HFF-Myc (cell line): ENCODE measurements around the gene C1orf21.
A peak's percentile ranks its signal among the peaks of the same experiment; 100 is the strongest.

Source experiments
- DNase-seq: peaks from one replicate; pipeline ENCODE4 v3.0.0-alpha.2; 2011; ENCODE audit warnings: low read depth; ENCODE audit errors: extremely low read depth
- H3K4me3 ChIP-seq: replicated peaks from 2 replicates; pipeline ENCODE4 v1.5.1; 2011; ENCODE audit warnings: low read depth, mild to moderate bottlenecking, control low read depth, low read length
- TF ChIP-seq, protein P1 (sequence below): IDR thresholded peaks from 2 replicates; pipeline ENCODE4 v1.5.1; 2012; ENCODE audit warnings: mild to moderate bottlenecking, low read depth, low read length, control low read depth; ENCODE audit errors: missing control alignments

The C1orf21 gene

GRCh38 chr1:184462990-184463389 lies 76.2 kb downstream of the C1orf21 start:
- H3K4me3 ChIP-seq = no peak overlapping the region
- TF ChIP-seq, protein P1, sequence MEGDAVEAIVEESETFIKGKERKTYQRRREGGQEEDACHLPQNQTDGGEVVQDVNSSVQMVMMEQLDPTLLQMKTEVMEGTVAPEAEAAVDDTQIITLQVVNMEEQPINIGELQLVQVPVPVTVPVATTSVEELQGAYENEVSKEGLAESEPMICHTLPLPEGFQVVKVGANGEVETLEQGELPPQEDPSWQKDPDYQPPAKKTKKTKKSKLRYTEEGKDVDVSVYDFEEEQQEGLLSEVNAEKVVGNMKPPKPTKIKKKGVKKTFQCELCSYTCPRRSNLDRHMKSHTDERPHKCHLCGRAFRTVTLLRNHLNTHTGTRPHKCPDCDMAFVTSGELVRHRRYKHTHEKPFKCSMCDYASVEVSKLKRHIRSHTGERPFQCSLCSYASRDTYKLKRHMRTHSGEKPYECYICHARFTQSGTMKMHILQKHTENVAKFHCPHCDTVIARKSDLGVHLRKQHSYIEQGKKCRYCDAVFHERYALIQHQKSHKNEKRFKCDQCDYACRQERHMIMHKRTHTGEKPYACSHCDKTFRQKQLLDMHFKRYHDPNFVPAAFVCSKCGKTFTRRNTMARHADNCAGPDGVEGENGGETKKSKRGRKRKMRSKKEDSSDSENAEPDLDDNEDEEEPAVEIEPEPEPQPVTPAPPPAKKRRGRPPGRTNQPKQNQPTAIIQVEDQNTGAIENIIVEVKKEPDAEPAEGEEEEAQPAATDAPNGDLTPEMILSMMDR = no peak
- DNase-seq = no peak

DNA sequence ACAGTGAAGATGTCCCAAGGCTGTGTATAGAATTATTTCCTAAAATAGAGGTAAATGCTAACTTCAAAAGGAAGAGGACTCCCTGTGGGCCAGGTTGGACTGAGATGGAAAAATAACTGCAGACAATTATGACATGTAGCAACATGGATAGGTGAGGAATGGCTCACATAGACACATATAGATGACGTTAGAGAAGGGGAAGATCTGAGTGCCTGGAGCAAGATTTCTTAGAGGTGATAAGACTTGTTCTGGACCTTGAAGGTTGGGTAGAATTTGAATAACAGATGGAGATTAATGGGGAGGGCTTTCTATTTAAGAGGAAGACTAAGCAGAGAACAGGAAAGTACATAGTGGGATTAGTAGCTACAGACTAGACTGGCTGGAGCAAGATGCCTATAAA lies 76.9 kb downstream of the C1orf21 start:
- no peak overlapping the region for H3K4me3 ChIP-seq
- DNase-seq = no peak
- TF ChIP-seq, protein P1 = no peak

DNA sequence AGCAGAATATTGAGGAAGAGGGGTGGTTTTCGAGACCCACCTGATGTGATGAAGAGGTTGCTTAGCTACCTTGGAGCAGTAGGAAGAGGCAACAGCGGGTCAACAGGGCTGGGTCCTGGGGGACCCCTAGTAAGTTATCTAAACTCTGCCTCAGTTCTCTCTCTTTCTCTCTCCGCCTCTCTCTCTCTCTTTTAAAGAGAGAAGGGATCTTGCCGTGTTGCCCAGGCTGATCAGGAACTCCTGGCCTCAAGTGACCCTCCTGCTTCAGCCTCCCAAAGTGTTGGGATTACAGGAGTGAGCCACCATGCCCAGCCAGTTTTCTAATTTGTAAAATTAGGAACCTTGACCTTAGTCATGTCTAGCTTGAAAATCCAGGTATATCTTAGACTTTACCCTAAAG lies 77.9 kb downstream of the C1orf21 start:
- TF ChIP-seq, protein P1 = no peak

GRCh38 chr1:184465489-184466146 lies 78.8 kb downstream of the C1orf21 start:
- H3K4me3 ChIP-seq = no peak overlapping the region
- DNase-seq = no peak
- TF ChIP-seq, protein P1 = peak; percentile 60

More for the DNA sequence above, 77.9 kb downstream of the C1orf21 start:
- no peak for DNase-seq
- no peak overlapping the region for H3K4me3 ChIP-seq

- no peak for DNase-seq
- no peak overlapping the region for H3K4me3 ChIP-seq
- TF ChIP-seq, protein P1 = no peak
Observed at GRCh38 chr1:184467295-184467694, 80.5 kb downstream of the C1orf21 start.

GRCh38 chr1:184469396-184469795 lies 82.6 kb downstream of the C1orf21 start:
- TF ChIP-seq, protein P1 = no peak
- no peak overlapping the region for H3K4me3 ChIP-seq
- DNase-seq = no peak

- no peak overlapping the region for H3K4me3 ChIP-seq
- DNase-seq = no peak
- TF ChIP-seq, protein P1 = no peak
Observed at GRCh38 chr1:184471686-184472085, 84.9 kb downstream of the C1orf21 start.
